WTC11 (cell line): ENCODE measurements around the gene THRSP. TPM values are rescaled to one million over a fixed set of nuclear protein-coding genes. Genes with fewer than 3 reads are reported as not detected.

Source experiments
- CREB1 ChIP-seq: sonication (generic); formaldehyde crosslinking; IDR thresholded peaks from 2 replicates; pipeline ENCODE4 v1.8.0; 2023; ENCODE audit warnings: mild to moderate bottlenecking, missing genetic modification reagents
- ETV6 ChIP-seq: sonication (generic); formaldehyde crosslinking; IDR thresholded peaks from 2 replicates; pipeline ENCODE4 v1.8.1; 2022; ENCODE audit warnings: mild to moderate bottlenecking, missing genetic modification reagents
- FOXP1 ChIP-seq: sonication (generic); formaldehyde crosslinking; IDR thresholded peaks from 2 replicates; pipeline ENCODE4 v1.8.0; 2022; ENCODE audit warnings: missing genetic modification reagents, mild to moderate bottlenecking, moderate library complexity, borderline replicate concordance
- GABPB1 ChIP-seq: sonication (generic); formaldehyde crosslinking; IDR thresholded peaks from 2 replicates; pipeline ENCODE4 v1.8.1; 2023; ENCODE audit warnings: mild to moderate bottlenecking, missing genetic modification reagents
- JAZF1 ChIP-seq: fragments of 250-450 bp; sonication (Bioruptor Pico); IDR thresholded peaks from 2 replicates; pipeline ENCODE4 v1.9.0; 2021; ENCODE audit warnings: moderate library complexity, mild to moderate bottlenecking, inconsistent platforms
- MYBL2 ChIP-seq: sonication (generic); formaldehyde crosslinking; IDR thresholded peaks from 2 replicates; pipeline ENCODE4 v1.8.1; 2023; ENCODE audit warnings: mild to moderate bottlenecking, moderate library complexity, missing genetic modification reagents
- NFYB ChIP-seq: sonication (generic); formaldehyde crosslinking; conservative IDR thresholded peaks from 2 replicates; pipeline ENCODE4 v1.8.0; 2022; ENCODE audit warnings: low read depth, missing genetic modification reagents
- RELA ChIP-seq: sonication (generic); formaldehyde crosslinking; IDR thresholded peaks from 2 replicates; pipeline ENCODE4 v1.8.1; 2022; ENCODE audit warnings: missing genetic modification reagents, mild to moderate bottlenecking, borderline replicate concordance
- SMAD3 ChIP-seq: sonication (generic); formaldehyde crosslinking; IDR thresholded peaks from 2 replicates; pipeline ENCODE4 v1.8.0; 2022; ENCODE audit warnings: missing genetic modification reagents, mild to moderate bottlenecking, borderline replicate concordance
- TP53 ChIP-seq: sonication (generic); formaldehyde crosslinking; IDR thresholded peaks from 2 replicates; pipeline ENCODE4 v1.8.1; 2023; ENCODE audit warnings: mild to moderate bottlenecking, missing genetic modification reagents
- ZNF317 ChIP-seq: sonication (generic); formaldehyde crosslinking; IDR thresholded peaks from 2 replicates; pipeline ENCODE4 v1.8.1; 2023; ENCODE audit warnings: low read depth, mild to moderate bottlenecking, moderate library complexity, missing genetic modification reagents, borderline replicate concordance
- ZNF396 ChIP-seq: fragments of 250-450 bp; sonication (Bioruptor Pico); IDR thresholded peaks from 2 replicates; pipeline ENCODE4 v1.8.0; 2021; ENCODE audit warnings: mild to moderate bottlenecking, moderate library complexity, borderline replicate concordance
- ZNF416 ChIP-seq: fragments of 250-450 bp; sonication (Bioruptor Pico); IDR thresholded peaks from 2 replicates; pipeline ENCODE4 v1.9.0; 2021; ENCODE audit warnings: mild to moderate bottlenecking, inconsistent platforms
- ZNF671 ChIP-seq: fragments of 250-450 bp; sonication (Bioruptor Pico); IDR thresholded peaks from 2 replicates; pipeline ENCODE4 v1.8.0; 2021; ENCODE audit warnings: mild to moderate bottlenecking
- total RNA-seq: library from RNA; stranded (reverse); gene quantifications from 3 replicates; pipeline ENCODE4 v1.2.3, GENCODE V29; 2021
- TF ChIP-seq, protein P1 (sequence below): sonication (generic); formaldehyde crosslinking; conservative IDR thresholded peaks from 2 replicates; pipeline ENCODE4 v1.8.1; 2023; ENCODE audit warnings: mild to moderate bottlenecking, low read depth, missing genetic modification reagents, moderate library complexity
- TF ChIP-seq, protein P2 (sequence below): sonication (generic); formaldehyde crosslinking; IDR thresholded peaks from 2 replicates; pipeline ENCODE4 v1.8.1; 2023; ENCODE audit warnings: mild to moderate bottlenecking, missing genetic modification reagents, moderate library complexity
- TF ChIP-seq, protein P3 (sequence below): fragments of 250-450 bp; sonication (Bioruptor Pico); IDR thresholded peaks from 2 replicates; pipeline ENCODE4 v1.9.0; 2021; ENCODE audit warnings: mild to moderate bottlenecking
- TF ChIP-seq, protein P4 (sequence below): sonication (generic); formaldehyde crosslinking; IDR thresholded peaks from 2 replicates; pipeline ENCODE4 v1.8.1; 2023; ENCODE audit warnings: mild to moderate bottlenecking, moderate library complexity, missing genetic modification reagents
- TF ChIP-seq, protein P5 (sequence below): fragments of 250-450 bp; sonication (Bioruptor Pico); IDR thresholded peaks from 2 replicates; pipeline ENCODE4 v1.8.0; 2021; ENCODE audit warnings: mild to moderate bottlenecking
- TF ChIP-seq, protein P6 (sequence below): fragments of 250-450 bp; sonication (Bioruptor Pico); IDR thresholded peaks from 2 replicates; pipeline ENCODE4 v1.9.0; 2021; ENCODE audit warnings: mild to moderate bottlenecking
- TF ChIP-seq, protein P7 (sequence below): sonication (generic); formaldehyde crosslinking; IDR thresholded peaks from 2 replicates; pipeline ENCODE4 v1.8.0; 2022; ENCODE audit warnings: mild to moderate bottlenecking, missing genetic modification reagents
- TF ChIP-seq, protein P8 (sequence below): sonication (generic); formaldehyde crosslinking; IDR thresholded peaks from 2 replicates; pipeline ENCODE4 v1.8.0; 2022; ENCODE audit warnings: mild to moderate bottlenecking, missing genetic modification reagents
- TF ChIP-seq, protein P9 (sequence below): sonication (generic); formaldehyde crosslinking; IDR thresholded peaks from 2 replicates; pipeline ENCODE4 v1.8.1; 2022; ENCODE audit warnings: mild to moderate bottlenecking, missing genetic modification reagents, moderate library complexity, borderline replicate concordance

The THRSP gene
- total RNA-seq, 1 experiment from 2014 or later, result not detected

DNA sequence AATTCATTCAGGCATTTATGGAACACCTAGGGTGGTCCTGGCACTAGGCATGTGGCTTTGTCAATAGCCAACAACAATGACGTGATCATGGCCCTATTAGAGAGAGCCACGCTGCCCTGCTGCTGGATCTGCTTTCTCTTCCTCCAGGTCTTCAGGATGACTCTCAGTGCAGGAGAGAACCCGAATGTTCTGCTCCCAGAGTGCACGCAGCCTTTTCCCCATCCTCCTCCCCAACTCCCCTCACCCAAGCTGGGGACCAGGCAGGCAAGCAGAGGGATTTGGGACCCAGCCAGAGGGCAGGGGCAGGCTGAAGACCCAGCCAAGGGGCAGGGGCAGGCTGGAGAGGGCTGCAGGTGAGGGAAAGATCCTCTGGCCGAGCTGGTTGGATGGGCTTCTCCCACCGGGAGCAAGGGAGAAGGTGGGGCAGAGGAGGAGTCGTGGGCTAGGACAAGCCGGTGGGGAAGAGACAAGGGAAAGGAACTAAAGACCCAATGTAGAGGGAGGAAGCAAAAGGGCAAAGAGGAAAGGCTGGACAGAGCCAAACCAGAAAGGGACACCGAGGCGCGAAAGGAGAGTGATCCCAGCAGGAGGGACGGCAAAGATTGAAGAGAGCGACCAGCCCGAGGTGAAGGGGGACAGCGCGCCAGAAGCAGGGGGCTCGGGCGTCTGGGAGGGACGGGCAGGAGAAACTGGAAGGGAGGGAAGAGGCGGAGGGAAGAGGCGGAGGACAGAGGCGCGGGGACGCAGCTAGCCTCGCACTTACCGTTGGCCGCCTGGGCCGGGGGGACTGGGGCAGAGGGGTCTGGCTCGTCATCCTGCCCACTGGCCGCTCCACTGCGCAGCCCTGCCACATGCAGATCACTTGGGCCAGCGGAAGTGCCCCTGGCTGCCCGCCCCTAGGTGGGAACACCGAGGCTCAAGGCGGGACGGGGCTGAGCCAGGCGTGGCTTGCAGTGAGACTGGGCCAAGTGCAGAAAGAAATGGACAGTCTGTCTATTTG is 41.0 kb upstream of the THRSP start, which contains the start of gene KCTD14 (continued):
- TF ChIP-seq, protein P1, sequence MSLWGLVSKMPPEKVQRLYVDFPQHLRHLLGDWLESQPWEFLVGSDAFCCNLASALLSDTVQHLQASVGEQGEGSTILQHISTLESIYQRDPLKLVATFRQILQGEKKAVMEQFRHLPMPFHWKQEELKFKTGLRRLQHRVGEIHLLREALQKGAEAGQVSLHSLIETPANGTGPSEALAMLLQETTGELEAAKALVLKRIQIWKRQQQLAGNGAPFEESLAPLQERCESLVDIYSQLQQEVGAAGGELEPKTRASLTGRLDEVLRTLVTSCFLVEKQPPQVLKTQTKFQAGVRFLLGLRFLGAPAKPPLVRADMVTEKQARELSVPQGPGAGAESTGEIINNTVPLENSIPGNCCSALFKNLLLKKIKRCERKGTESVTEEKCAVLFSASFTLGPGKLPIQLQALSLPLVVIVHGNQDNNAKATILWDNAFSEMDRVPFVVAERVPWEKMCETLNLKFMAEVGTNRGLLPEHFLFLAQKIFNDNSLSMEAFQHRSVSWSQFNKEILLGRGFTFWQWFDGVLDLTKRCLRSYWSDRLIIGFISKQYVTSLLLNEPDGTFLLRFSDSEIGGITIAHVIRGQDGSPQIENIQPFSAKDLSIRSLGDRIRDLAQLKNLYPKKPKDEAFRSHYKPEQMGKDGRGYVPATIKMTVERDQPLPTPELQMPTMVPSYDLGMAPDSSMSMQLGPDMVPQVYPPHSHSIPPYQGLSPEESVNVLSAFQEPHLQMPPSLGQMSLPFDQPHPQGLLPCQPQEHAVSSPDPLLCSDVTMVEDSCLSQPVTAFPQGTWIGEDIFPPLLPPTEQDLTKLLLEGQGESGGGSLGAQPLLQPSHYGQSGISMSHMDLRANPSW (CRISPR knock-in tag), result 0 out of 2 replicates have a peak, but pooled peaks have one; percentile 5
- TF ChIP-seq ZNF317, result no peak
- peak; percentile 69; the same call in 1 of the 2 replicates for TF ChIP-seq CREB1
- TF ChIP-seq FOXP1 (CRISPR knock-in tag), result peak; percentile 64
- peak; percentile 26; the same call in 1 of the 2 replicates for TF ChIP-seq MYBL2 (CRISPR knock-in tag)
- TF ChIP-seq, protein P2, sequence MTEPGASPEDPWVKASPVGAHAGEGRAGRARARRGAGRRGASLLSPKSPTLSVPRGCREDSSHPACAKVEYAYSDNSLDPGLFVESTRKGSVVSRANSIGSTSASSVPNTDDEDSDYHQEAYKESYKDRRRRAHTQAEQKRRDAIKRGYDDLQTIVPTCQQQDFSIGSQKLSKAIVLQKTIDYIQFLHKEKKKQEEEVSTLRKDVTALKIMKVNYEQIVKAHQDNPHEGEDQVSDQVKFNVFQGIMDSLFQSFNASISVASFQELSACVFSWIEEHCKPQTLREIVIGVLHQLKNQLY, result no peak
- TF ChIP-seq, protein P3, sequence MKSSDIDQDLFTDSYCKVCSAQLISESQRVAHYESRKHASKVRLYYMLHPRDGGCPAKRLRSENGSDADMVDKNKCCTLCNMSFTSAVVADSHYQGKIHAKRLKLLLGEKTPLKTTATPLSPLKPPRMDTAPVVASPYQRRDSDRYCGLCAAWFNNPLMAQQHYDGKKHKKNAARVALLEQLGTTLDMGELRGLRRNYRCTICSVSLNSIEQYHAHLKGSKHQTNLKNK (CRISPR knock-in tag), result no peak
- TF ChIP-seq GABPB1 (CRISPR knock-in tag), result no peak
- TF ChIP-seq JAZF1 (CRISPR knock-in tag), result no peak
- no peak; the same call in 1 of the 2 replicates for TF ChIP-seq TP53 (CRISPR knock-in tag)
- TF ChIP-seq NFYB (CRISPR knock-in tag), result 0 out of 2 replicates have a peak, but pooled peaks have one; percentile 16
- no peak for TF ChIP-seq ZNF416 (CRISPR knock-in tag)
- TF ChIP-seq ZNF396 (CRISPR knock-in tag), result no peak
- TF ChIP-seq, protein P4, sequence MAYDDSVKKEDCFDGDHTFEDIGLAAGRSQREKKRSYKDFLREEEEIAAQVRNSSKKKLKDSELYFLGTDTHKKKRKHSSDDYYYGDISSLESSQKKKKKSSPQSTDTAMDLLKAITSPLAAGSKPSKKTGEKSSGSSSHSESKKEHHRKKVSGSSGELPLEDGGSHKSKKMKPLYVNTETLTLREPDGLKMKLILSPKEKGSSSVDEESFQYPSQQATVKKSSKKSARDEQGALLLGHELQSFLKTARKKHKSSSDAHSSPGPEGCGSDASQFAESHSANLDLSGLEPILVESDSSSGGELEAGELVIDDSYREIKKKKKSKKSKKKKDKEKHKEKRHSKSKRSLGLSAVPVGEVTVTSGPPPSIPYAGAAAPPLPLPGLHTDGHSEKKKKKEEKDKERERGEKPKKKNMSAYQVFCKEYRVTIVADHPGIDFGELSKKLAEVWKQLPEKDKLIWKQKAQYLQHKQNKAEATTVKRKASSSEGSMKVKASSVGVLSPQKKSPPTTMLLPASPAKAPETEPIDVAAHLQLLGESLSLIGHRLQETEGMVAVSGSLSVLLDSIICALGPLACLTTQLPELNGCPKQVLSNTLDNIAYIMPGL (CRISPR knock-in tag), result no peak
- TF ChIP-seq, protein P5, sequence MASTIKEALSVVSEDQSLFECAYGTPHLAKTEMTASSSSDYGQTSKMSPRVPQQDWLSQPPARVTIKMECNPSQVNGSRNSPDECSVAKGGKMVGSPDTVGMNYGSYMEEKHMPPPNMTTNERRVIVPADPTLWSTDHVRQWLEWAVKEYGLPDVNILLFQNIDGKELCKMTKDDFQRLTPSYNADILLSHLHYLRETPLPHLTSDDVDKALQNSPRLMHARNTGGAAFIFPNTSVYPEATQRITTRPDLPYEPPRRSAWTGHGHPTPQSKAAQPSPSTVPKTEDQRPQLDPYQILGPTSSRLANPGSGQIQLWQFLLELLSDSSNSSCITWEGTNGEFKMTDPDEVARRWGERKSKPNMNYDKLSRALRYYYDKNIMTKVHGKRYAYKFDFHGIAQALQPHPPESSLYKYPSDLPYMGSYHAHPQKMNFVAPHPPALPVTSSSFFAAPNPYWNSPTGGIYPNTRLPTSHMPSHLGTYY, result no peak
- TF ChIP-seq, protein P6, sequence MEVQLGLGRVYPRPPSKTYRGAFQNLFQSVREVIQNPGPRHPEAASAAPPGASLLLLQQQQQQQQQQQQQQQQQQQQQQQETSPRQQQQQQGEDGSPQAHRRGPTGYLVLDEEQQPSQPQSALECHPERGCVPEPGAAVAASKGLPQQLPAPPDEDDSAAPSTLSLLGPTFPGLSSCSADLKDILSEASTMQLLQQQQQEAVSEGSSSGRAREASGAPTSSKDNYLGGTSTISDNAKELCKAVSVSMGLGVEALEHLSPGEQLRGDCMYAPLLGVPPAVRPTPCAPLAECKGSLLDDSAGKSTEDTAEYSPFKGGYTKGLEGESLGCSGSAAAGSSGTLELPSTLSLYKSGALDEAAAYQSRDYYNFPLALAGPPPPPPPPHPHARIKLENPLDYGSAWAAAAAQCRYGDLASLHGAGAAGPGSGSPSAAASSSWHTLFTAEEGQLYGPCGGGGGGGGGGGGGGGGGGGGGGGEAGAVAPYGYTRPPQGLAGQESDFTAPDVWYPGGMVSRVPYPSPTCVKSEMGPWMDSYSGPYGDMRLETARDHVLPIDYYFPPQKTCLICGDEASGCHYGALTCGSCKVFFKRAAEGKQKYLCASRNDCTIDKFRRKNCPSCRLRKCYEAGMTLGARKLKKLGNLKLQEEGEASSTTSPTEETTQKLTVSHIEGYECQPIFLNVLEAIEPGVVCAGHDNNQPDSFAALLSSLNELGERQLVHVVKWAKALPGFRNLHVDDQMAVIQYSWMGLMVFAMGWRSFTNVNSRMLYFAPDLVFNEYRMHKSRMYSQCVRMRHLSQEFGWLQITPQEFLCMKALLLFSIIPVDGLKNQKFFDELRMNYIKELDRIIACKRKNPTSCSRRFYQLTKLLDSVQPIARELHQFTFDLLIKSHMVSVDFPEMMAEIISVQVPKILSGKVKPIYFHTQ (CRISPR knock-in tag), result no peak
- no peak for TF ChIP-seq RELA
- TF ChIP-seq, protein P7, sequence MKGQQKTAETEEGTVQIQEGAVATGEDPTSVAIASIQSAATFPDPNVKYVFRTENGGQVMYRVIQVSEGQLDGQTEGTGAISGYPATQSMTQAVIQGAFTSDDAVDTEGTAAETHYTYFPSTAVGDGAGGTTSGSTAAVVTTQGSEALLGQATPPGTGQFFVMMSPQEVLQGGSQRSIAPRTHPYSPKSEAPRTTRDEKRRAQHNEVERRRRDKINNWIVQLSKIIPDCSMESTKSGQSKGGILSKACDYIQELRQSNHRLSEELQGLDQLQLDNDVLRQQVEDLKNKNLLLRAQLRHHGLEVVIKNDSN (CRISPR knock-in tag), result no peak
- peak; percentile 88 for TF ChIP-seq ETV6 (CRISPR knock-in tag)
- TF ChIP-seq, protein P8, sequence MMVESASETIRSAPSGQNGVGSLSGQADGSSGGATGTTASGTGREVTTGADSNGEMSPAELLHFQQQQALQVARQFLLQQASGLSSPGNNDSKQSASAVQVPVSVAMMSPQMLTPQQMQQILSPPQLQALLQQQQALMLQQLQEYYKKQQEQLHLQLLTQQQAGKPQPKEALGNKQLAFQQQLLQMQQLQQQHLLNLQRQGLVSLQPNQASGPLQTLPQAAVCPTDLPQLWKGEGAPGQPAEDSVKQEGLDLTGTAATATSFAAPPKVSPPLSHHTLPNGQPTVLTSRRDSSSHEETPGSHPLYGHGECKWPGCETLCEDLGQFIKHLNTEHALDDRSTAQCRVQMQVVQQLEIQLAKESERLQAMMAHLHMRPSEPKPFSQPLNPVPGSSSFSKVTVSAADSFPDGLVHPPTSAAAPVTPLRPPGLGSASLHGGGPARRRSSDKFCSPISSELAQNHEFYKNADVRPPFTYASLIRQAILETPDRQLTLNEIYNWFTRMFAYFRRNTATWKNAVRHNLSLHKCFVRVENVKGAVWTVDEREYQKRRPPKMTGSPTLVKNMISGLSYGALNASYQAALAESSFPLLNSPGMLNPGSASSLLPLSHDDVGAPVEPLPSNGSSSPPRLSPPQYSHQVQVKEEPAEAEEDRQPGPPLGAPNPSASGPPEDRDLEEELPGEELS (CRISPR knock-in tag), result peak; percentile 88
- TF ChIP-seq, protein P9, sequence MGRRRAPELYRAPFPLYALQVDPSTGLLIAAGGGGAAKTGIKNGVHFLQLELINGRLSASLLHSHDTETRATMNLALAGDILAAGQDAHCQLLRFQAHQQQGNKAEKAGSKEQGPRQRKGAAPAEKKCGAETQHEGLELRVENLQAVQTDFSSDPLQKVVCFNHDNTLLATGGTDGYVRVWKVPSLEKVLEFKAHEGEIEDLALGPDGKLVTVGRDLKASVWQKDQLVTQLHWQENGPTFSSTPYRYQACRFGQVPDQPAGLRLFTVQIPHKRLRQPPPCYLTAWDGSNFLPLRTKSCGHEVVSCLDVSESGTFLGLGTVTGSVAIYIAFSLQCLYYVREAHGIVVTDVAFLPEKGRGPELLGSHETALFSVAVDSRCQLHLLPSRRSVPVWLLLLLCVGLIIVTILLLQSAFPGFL (CRISPR knock-in tag), result no peak
- TF ChIP-seq ZNF671 (CRISPR knock-in tag), result no peak
- TF ChIP-seq SMAD3, result 0 out of 2 replicates have a peak, but pooled peaks have one; percentile 39
